Measurements from ENCODE around the gene P2RX1.

- TF ChIP-seq CTCF (IDR thresholded peaks at IDR 0.05), result no peak
- no peak for TF ChIP-seq POLR2A (IDR thresholded peaks at IDR 0.05)
- no peak for TF ChIP-seq EP300 (IDR thresholded peaks at IDR 0.05)
Measured at GRCh38 chr17:3861761-3862681, 54.2 kb downstream of the P2RX1 start.
